GM19240 (cell line): ENCODE measurements around the gene POLR2L.

Experiments
- DNase-seq: peaks from one replicate; pipeline ENCODE4 v3.0.0; 2011; ENCODE audit warnings: low spot score; ENCODE audit not compliant: insufficient read length

Gene POLR2L

GRCh38 chr11:855796-856195 lies 13.5 kb upstream of the POLR2L start:
- no peak for DNase-seq

DNA sequence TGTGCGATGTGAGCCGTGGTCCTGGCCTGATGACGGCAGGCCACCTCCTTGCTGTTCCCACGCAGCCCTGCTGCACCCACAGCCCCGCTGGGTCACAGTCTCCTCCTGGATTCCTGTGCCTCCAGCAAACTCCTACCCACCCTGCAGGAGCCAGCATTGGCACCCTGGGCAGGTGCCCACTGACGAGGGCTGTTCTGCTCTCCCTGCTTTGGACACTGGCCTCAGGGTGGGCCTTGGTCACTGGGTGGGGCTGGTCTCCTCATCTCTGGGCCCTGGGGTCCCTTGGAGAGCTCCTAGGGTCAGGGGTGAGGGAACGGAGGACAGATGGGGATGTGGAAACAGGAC lies 13.0 kb upstream of the POLR2L start:
- no peak for DNase-seq

DNA sequence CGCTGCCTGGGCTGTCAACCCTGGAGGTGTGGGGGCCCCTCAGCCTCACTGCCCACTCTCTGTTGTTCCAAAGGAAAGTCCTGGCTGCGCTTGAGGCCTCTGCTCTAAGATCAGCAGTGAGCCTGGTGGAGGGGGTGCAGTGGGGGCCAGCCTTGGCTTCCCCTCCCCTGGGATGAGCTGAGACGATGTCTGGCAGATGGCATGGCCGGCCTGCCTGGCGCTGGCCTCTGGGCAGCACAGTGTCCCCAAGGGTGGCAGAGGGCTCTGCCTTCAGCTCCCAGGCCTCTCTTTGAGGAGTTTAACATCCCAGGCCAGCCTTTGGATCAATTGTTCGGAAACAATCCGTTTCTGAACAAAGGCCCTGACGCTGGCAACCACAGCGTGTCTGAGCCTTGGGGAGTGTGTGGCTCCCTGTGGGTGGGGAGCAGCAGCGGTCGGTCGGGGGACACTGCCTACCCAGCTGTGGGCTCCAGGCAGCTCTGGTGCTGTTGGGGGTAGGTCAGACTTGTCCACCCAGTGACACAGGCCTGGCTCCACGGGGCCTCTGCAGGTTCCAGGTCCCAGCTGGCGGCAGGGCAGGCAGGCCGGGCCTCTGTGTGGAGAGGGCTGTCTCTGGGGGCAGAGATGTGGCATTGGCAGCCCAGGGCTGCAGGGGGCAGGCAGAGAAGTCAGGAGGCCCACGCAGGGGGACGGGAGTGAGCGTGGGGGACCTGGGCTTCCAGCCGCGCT lies 12.4 kb upstream of the POLR2L start:
- DNase-seq: no peak

- no peak for DNase-seq
Observed at GRCh38 chr11:853682-854448, 11.5 kb upstream of the POLR2L start.

DNA sequence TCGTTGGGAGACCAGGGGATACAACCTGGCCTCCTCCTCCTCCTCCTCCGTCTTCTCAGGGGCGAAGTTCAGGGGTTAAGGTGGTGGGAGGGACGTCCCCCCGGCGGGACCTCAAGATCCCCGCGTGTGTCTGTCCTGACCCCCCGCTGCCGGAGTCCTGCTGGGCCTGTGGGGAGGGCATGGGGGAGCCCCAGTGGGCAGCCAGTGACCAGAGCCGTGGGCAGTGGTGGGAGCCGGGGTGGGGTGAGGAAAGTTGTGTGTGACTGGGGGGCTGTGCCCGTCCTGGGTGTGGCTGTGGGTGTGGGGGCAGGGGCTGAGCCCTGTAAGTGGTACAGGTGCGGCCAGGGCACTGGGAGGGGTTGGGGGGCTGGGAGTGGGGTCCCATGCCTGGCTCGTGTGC lies 10.4 kb upstream of the POLR2L start:
- no peak for DNase-seq

DNA sequence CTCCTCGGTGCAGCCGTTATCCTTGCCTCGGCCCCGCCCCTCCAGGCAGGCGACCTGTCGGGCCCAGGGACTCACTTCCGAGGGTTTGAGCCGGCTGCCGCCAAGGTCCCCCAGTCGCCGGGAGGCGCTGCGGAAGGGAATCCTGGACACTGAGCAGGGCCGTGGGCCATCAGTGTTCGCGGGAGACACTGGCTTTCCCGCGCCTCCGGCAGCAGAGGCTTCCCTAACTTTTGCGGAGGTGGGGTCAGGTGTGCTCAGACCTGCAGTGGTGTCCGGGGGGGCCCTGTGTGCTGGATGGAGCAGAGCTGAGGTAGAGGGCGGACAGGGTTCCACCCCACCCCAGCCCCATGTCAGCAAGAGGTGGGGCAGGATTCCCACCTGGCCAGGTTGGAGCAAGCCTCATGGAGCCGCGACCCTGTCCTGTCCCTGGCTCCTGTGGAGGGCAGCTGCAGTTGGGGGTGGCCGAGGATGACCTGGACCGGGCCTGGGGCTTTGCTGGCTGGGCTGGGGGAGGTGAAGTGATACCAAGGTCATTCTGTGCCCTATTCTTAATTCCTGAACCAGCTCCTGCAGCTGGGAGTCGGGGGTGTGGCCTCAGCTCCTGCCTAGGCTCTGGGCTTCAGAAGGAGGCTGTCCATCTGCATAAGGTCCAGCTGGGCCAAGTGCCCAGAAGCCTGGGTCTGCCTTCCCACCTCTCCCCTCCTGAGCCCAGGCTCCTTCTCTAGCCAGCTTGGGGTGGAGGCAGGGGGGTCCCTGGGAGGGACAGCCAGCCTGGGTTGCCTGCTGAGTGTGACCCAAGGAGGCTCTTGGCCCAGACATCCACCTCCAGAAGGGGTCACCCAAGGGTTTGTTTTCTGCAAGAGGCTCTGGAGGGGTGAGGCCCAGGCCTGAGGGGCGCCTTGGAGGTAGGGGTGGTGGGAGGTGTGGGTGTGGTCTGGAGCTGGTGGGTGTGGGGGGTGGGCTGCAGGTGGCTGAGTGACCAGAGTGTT lies 8.7 kb upstream of the POLR2L start:
- no peak for DNase-seq

DNA sequence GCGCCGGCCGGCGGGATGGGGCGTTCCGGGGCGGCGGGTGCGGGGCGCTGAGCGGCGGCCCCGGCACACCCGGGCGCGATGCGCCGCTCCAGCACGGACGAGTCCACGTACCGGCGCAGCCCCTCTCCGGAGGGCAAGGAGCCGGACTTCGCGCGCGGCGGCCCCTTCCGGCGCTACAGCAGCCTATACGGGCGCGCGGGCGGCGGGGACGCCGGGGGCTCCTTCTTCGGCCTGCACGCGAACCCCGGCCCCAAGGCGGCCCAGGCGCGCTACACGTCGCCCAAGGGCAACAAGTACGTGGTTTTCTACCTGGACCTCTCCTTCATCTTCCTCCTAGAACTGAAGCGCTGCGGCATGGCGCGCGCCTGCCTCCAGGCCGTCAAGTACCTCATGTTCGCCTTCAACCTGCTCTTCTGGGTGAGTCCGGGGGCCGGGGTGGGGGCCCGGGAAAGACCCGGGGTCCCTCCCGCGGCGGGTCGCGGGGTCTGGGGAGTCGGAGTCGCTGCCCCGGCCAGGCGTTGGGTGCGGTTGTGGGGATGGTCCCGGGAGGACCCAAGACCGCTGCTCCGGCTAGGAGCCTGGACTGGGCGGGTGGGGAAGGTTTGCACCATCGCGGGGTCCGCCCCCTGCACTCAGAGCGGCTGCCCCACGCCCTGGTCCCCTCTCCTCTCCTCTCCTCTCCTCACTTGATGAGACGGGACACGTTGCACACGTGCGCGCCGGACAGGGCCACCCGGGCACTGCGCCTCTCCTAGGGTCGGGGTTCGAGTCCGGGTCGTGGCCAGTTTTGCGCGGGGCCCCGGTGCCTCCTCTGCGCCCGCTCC lies 7.8 kb upstream of the POLR2L start:
- DNase-seq: no peak

DNA sequence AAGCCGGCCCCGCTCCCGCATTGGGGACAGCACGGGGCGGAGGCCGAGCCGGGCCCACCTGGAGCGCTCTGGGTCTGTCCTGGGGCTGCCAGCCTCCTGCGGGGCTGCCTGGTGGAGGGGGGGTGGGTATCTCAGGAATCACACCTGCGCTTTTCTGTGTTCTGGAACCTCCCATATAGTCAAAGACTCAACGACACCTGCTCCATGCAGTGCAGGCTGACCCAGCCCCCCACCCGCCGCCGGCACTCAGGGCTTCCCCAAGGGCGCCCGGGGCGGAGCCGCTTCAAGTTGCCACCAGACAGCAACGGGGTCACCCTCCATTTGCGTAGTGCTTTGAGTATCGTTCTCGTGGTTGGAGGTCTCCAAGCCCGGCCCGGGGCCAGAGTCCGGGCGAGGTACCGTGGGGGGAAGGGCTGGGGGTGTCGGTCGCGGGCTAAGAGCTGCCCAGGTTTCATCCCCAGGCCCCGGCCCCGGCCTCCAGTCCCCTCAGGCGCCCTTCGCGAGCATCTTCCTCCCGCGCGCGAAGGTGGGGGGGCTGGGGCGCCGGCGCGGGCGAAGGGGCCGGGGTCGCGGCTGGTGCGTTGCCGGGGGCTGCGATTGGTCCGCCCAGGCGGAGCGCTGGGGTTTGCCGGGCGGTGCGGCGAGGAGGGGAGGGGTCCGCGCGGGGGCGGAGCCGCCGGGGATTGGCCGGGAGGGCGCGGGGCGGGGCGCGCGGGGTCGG lies 6.9 kb upstream of the POLR2L start:
- DNase-seq: no peak

DNA sequence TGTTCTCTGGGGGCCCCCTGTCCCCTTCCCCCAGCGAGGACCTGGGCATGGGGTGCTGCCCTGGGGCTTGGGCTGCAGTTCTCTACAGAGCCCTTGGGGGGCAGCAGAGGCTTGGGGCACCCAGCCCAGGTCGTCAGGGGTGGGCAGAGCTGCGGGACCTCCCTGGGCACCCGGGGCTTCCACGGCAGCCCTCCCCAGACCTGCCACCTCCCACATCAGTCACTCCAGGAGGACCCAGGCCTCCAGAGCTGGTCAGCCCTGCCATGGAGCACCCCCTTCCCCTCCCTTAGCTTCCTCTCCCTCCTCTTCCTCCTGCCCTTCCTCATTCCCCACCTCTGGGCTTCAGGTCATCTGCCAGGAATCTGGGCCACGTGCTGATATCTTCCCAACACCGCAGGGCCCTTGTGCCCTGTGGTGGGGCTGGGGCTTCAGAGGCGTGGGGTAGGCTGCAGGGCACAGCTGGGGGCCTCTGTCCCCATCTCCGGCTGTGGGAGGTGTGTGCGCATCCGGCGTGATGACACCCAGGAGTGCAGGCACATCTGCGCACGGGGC lies 6.1 kb upstream of the POLR2L start:
- DNase-seq: peak; percentile 95

GRCh38 chr11:847876-848275 lies 5.5 kb upstream of the POLR2L start:
- no peak for DNase-seq

DNA sequence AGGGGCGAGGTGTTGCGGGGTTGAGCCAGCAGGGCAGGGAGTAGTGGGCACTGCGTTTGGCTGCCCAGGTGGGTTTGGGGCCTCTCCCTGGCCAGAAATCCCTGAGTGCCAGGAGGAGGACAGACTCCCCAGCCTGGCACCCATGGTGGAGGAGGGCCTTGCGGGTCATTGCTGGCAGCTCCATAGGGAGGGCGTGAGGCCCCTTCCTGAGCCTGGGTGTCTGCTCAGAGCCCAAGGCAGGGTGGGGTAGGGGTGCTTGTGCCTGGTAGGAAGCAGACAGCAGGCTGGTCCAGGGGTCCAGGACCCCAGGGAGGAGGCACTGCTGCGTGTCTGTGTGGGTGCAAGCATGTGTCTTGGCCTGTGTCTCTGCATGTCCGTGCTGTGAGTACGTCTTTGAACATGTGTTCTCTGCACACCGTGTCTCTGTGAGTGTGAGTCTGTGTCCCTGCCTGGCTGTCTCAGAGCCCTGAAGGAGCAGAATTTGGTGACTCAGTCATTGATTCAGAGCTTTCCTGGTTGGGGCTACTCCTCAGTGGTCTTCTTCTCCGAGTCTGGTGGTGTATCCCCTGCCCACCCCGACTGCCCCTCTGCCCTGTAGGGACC lies 4.3 kb upstream of the POLR2L start:
- DNase-seq: no peak

DNA sequence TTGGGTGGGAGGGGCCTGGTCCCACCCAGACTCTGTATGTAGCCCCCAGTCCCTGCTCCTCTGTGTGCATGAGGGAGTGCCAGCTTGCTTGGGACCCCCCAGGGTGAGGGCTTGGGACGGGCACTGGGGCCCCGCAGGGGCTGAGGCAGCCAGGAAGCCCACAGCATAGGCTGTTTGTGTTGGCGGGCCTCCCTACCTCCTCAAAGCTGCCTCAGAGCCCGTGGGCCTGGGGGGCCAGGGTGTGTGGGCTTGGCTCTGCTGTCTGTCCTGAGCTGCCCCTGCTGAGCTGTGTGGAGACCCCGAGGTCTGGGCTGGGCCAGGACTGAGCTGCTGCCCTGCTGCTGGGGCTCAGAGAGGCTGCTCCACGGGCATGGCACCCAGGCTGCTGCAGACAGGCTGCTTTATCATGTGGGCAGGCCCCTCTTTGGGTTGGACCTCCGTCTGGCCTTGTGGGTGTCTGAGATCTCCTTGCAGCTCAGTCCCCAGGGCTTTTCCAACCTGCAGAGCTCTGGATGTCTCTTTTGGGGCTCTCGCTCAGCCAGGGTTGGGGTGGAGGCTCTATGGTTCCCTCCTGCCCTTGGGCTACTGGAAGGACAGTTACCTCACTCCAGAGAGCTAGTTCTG lies 3.7 kb upstream of the POLR2L start:
- DNase-seq: no peak

DNA sequence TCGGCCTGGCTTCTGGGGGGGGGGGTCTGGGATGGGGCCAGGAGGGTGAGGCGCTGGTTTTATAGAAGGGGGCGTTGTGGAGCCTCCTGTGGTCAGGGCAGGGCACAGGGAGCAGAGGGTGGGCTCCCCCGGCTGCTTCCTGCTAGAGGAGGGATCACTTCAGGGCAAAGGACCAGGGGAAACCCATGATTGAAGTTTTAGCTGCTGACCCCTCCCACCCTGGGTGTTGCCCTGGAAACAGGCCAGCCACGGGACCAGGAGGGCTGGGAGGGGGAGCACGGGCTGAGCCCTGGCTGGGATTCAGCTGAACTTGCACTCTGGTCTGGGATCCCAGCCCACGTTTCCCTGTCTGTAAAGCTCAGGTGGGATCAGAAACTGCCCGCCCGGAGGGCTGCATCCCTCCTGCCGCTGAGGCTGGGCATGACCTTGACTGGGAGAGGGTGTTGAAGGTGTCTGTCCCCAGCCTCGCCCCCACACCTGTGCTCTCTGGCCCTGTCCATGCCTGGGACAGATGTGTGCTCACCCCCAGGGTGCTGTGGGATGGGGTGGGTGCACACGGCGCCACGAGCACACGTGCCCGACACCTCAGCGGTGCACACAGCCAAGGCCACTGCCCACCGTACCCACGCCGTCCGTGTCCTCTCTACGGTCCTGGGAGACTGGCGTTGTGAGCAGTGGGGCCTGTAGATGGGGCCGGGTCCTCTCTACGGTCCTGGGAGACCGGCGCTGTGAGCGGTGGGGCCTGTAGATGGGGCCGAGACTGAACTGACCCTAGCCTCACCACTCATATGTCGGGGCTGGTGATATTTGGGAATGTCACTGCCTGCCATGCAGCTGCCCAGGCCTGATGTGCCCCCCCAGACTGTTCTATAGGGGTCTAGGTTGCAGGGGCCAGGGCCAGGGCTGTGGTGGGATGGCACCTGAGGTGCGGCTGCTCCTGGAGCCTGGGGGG lies 2.6 kb upstream of the POLR2L start:
- no peak for DNase-seq

DNA sequence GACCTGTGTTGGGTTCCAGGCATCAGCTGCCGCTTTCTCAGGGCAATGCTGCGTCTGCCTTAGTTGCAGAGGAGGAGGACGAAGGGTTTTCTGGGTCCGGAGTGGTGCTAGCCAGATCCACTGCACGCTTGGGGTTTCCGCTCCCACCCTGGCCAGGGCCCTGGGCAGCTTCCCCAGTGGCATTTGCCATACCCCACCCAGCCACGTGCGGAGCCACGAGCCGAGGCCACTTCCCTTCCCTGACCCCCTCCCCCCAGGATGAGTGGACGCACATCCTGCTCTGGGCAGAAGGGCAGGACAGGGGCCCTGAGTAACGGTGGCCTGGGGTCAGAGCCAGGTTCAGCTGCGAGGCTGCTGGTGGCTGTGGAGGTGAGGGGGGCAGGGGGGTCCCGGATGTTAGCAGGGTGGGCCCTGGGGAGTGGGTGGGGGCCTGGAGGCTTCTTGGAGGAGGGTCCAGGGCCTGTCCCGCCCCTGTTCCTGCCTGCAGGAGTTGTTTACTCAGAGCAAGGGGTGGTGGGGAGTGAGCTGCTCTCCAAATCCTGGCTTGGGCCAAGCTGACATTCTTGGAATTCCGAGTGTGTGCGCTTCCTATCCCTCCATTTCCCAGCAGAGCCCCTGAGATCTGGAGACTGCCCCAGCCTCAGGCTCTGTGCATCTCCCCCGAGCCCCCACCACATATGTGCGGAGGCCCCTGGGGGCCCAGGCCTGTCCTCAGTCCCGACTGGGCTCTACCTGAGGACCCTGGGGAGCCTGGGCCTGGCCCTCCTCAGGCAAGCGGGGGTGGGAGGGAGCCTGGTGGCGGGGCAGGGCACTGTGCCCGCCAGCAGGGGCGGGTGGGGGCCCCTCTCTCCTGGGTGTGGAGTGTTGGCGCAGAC lies 1.7 kb upstream of the POLR2L start:
- no peak for DNase-seq

DNA sequence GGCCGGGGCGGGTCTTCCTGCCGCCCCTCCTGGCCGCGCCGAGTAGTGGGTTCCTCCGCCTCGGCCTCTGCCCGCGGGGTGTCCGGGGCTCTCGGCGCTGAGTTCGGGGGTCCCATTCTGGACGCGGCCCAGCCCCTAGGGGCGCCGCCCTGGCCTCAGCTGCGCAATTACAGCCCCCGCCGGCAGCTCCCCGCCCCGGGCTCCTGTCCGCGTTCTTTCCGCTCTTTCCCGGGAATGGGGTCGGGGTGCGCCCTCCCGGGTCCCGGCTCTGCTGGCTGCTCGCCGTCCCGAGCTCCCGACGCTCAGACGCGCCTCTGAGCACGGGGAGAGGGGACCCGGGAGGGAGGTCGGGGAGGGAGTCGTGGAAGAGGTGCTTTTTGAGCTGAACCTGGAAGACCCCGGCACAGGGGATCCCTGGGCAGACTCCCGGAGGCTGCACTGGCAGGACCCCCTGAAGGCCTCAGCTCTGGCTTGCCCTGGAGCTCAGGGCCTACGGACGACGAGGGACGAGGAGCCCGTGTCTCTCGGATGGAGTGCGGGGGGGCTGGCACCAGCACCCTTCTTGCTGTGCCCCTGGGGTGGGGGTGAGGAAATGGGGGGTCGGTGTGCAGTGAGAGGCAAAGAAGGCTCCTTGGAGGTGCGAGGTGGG lies 881 bp upstream of the POLR2L start:
- DNase-seq: no peak

DNA sequence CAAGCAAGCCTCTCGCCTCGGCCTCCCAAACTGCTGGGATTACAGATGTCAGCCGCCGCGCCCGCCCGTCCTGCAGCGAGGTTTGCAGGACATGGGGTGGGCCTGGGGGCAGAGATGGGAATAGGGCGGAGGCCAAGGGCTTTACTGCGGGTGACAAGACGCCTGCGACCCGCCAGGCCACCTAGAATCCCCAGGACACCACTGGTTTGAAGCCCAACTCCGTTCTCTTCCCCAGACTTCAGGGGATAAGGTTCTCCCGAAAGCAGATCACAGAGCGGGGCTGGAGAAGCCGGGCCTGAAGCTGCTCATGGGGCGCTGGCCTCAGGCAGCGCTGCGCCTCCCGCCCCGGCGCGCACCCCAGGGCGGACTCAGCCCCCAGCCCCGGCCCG lies 354 bp downstream of the POLR2L start:
- no peak for DNase-seq
